ENCODE measurements around the gene CGB8. TPM values are rescaled to one million over a fixed set of nuclear protein-coding genes. Genes with fewer than 3 reads are reported as not detected.

CGB8 gene
- total RNA-seq, 1 experiment from 2014 or later, result 0.61 TPM

GRCh38 chr19:49073514-49074378 is 24.8 kb upstream of the CGB8 start:
- H3K4me1 ChIP-seq (replicated peaks), result peaks cover 5% of the 10 kb centered on the region
- DNase-seq (ENCODE audit: low read depth in 1 of 2, low spot score in 2 of 2), result peak in 1 of 2 experiments; percentile 22
- H3K27ac ChIP-seq, result no peak overlapping the region

GRCh38 chr19:49071860-49072547 is 23.1 kb upstream of the CGB8 start:
- H3K4me1 ChIP-seq (replicated peaks), result peaks cover 5% of the 10 kb centered on the region
- peaks cover 13% of the 10 kb centered on the region for H3K9me3 ChIP-seq (replicated peaks)
- no peaks in the 10 kb centered on the region for H3K36me3 ChIP-seq
- H3K27me3 ChIP-seq (replicated peaks), result peaks cover 25% of the 10 kb centered on the region
- no peak overlapping the region for H3K27ac ChIP-seq
- no peak overlapping the region for H3K4me3 ChIP-seq
- no peak for DNase-seq (ENCODE audit: low read depth in 1 of 2, low spot score in 2 of 2)

More at GRCh38 chr19:49073514-49074378, 24.8 kb upstream of the CGB8 start:
- Histone ChIP-seq H3K9me3 (replicated peaks) (peaks cover 12% of the 10 kb centered on the region), H3K27me3 (replicated peaks) (peaks cover 22% of the 10 kb centered on the region), H3K4me3 (no peak overlapping the region), H3K36me3 (no peaks in the 10 kb centered on the region)

GRCh38 chr19:49070416-49070815 is 21.5 kb upstream of the CGB8 start:
- H3K36me3 ChIP-seq, result no peaks in the 10 kb centered on the region
- no peak for DNase-seq (ENCODE audit: low read depth in 1 of 2, low spot score in 2 of 2)
- H3K4me1 ChIP-seq (replicated peaks), result peaks cover 5% of the 10 kb centered on the region
- H3K4me3 ChIP-seq, result no peak overlapping the region
- no peak overlapping the region for H3K27ac ChIP-seq
- peaks cover 13% of the 10 kb centered on the region for H3K9me3 ChIP-seq (replicated peaks)
- peaks cover 30% of the 10 kb centered on the region for H3K27me3 ChIP-seq (replicated peaks)

GRCh38 chr19:49069026-49069425 is 20.1 kb upstream of the CGB8 start:
- DNase-seq (ENCODE audit: low read depth in 1 of 2, low spot score in 2 of 2), result no peak
- Histone ChIP-seq H3K4me1 (replicated peaks) (peaks cover 5% of the 10 kb centered on the region), H3K36me3 (no peaks in the 10 kb centered on the region), H3K9me3 (replicated peaks) (peaks cover 13% of the 10 kb centered on the region), H3K27ac (no peak overlapping the region), H3K4me3 (no peak overlapping the region), H3K27me3 (replicated peaks) (peaks cover 32% of the 10 kb centered on the region)

DNA sequence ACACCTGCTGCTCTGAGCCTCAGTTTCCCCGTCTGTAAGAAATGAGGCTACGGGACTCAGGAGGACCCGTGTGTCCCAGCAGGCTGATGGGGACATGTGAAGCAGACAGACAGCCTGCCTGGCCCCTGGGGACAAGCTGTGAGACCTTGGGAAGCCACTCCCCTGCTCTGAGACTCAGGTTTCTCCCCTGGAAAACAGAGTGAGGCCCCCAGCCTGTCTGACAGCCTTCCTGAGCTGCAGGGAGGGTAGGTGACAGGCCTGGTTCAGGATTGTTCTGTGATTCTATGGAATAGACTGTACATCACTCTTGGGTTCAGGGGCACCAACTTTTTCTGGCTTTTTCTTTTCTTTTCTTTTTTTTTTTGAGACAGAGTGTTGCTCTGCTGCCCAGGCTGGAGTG is 18.6 kb upstream of the CGB8 start:
- no peak overlapping the region for H3K27ac ChIP-seq
- peaks cover 5% of the 10 kb centered on the region for H3K4me1 ChIP-seq (replicated peaks)
- peaks cover 13% of the 10 kb centered on the region for H3K9me3 ChIP-seq (replicated peaks)
- H3K4me3 ChIP-seq, result no peak overlapping the region
- H3K36me3 ChIP-seq, result no peaks in the 10 kb centered on the region
- DNase-seq (ENCODE audit: low read depth in 1 of 2, low spot score in 2 of 2), result no peak
- H3K27me3 ChIP-seq (replicated peaks), result peaks cover 21% of the 10 kb centered on the region

GRCh38 chr19:49065905-49066512 is 17.1 kb upstream of the CGB8 start:
- Histone ChIP-seq H3K9me3 (replicated peaks) (peaks cover 8% of the 10 kb centered on the region; the same call in 1 of the 2 replicates), H3K36me3 (no peaks in the 10 kb centered on the region), H3K4me3 (no peak overlapping the region), H3K27ac (no peak overlapping the region), H3K27me3 (replicated peaks) (peaks cover 16% of the 10 kb centered on the region), H3K4me1 (replicated peaks) (no peaks in the 10 kb centered on the region)
- DNase-seq (ENCODE audit: low read depth in 1 of 2, low spot score in 2 of 2), result no peak

GRCh38 chr19:49064768-49065611 is 16.1 kb upstream of the CGB8 start, which contains the start of gene NTF4:
Gene NTF4 (minus strand): TSS chr19:49064818. CDS start chr19:49061997, 2,821 bp downstream.
- no peaks in the 10 kb centered on the region for H3K36me3 ChIP-seq
- no peak within 1 kb of the TSS for H3K27ac ChIP-seq
- peaks cover 8% of the 10 kb centered on the region; the same call in 1 of the 2 replicates for H3K9me3 ChIP-seq (replicated peaks)
- DNase-seq (ENCODE audit: low read depth in 1 of 2, low spot score in 2 of 2), result no peak
- no peaks in the 10 kb centered on the region for H3K4me1 ChIP-seq (replicated peaks)
- no peak within 1 kb of the TSS for H3K4me3 ChIP-seq
- peaks cover 16% of the 10 kb centered on the region for H3K27me3 ChIP-seq (replicated peaks)

DNA sequence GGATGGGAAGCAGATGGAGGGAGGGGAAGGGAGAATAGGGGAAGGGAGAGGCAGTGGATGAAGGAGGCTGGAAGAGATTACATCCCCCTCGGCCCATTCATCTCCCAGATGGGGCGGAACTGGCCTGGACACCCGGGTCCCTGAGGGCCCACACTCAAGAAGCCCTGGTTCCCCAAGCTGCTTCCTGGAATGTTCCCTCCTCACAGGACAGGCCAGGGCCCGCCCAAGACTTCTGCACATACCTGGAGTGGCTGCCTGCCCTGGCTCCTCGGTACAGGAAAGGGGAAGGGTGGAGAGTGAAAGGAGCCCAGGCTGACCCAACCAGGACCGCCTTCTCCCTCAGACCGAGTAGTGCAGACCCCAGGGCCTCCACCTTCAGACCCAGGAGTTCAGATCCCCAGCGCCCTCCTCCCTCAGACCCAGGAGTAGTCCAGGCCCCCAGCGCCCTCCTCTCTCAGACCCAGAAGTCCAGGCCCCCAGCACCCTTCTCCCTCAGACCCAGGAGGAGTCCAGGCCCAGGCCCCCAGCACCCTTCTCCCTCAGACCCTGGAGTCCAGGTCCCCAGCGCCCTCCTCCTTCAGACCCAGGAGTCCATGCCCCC is 15.2 kb upstream of the CGB8 start:
- Histone ChIP-seq H3K9me3 (replicated peaks) (peaks cover 4% of the 10 kb centered on the region; the same call in 1 of the 2 replicates), H3K36me3 (no peaks in the 10 kb centered on the region), H3K27me3 (replicated peaks) (peaks cover 16% of the 10 kb centered on the region), H3K27ac (no peak overlapping the region), H3K4me1 (replicated peaks) (no peaks in the 10 kb centered on the region), H3K4me3 (no peak overlapping the region)
- no peak for DNase-seq (ENCODE audit: low read depth in 1 of 2, low spot score in 2 of 2)

DNA sequence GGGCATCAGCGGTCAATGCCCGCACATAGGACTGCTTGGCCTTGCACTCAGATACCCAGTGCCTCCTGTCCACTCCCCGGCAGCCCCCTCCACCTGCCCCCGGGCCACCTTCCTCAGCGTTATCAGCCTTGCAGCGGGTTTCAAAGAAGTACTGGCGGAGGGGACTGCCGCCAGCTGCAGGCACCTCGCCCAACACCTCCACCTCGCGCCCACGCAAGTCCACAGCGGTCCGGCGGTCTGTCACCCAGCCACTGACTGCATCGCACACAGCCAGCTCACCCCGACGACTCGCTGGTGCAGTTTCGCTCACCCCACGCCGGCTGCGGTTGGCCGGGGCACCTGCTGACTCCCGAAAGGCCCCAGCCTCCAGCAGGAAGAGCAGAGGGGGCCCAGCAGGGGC is 12.5 kb upstream of the CGB8 start:
- H3K36me3 ChIP-seq, result no peaks in the 10 kb centered on the region

DNA sequence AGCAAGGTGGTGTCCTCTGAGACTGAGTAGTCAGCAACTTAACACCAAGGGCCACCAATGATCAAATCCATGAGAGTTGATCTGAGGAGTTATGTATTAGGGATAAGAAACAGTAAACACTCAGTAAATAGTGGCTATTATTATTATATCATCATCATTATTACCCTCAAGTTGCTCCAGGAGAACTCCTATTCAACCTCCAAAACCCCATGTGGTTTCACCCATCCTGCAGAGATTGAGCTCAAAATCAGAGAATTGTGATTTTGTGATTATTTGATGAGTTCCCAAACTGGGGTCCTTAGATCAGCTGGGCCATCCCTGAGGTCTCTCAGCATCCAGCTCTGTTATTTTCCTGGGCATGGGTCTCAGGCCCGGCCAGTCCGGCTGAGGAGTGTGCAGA is 12.1 kb upstream of the CGB8 start:
- peaks cover 19% of the 10 kb centered on the region for H3K4me1 ChIP-seq (replicated peaks)
- H3K4me3 ChIP-seq, result no peak overlapping the region
- H3K27me3 ChIP-seq (replicated peaks), result peaks cover 9% of the 10 kb centered on the region
- no peak for DNase-seq (ENCODE audit: low read depth in 1 of 2, low spot score in 2 of 2)
- H3K36me3 ChIP-seq, result no peaks in the 10 kb centered on the region
- H3K27ac ChIP-seq, result no peak overlapping the region
- H3K9me3 ChIP-seq (replicated peaks), result no peaks in the 10 kb centered on the region

More for the DNA sequence above, 12.5 kb upstream of the CGB8 start:
- Histone ChIP-seq H3K9me3 (replicated peaks) (no peaks in the 10 kb centered on the region), H3K4me1 (replicated peaks) (peaks cover 15% of the 10 kb centered on the region), H3K4me3 (no peak overlapping the region), H3K27me3 (replicated peaks) (peaks cover 11% of the 10 kb centered on the region), H3K27ac (no peak overlapping the region)
- DNase-seq (ENCODE audit: low read depth in 1 of 2, low spot score in 2 of 2), result no peak

GRCh38 chr19:49059053-49059452 is 10.1 kb upstream of the CGB8 start:
- no peak overlapping the region for H3K27ac ChIP-seq
- peaks cover 1% of the 10 kb centered on the region for H3K27me3 ChIP-seq (replicated peaks)
- DNase-seq (ENCODE audit: low read depth in 1 of 2, low spot score in 2 of 2), result no peak
- no peaks in the 10 kb centered on the region for H3K36me3 ChIP-seq
- H3K9me3 ChIP-seq (replicated peaks), result no peaks in the 10 kb centered on the region
- H3K4me3 ChIP-seq, result no peak overlapping the region
- H3K4me1 ChIP-seq (replicated peaks), result peaks cover 23% of the 10 kb centered on the region

DNA sequence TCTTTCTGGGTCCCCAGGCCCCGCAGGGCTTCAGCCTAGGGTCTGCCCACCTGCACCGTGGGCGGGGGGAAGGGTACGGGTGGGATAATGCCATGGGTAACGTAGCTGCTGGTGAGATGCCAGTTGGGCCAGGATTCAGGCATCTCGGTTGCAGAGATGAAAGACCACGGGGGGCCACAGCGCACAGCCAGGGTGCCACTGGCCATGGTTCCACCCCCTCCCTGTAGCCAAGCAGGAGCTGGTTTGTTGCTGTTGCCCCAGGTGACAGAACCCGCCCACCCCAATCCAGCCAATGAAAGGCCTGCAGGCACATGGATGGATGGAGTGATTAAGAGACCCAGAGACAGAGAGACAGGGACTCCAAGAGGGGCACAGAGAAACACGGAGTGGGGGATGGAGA is 9.7 kb upstream of the CGB8 start:
- no peak overlapping the region for H3K4me3 ChIP-seq
- H3K4me1 ChIP-seq (replicated peaks), result peaks cover 23% of the 10 kb centered on the region
- no peaks in the 10 kb centered on the region for H3K9me3 ChIP-seq (replicated peaks)
- no peak for DNase-seq (ENCODE audit: low read depth in 1 of 2, low spot score in 2 of 2)
- H3K27me3 ChIP-seq (replicated peaks), result no peaks in the 10 kb centered on the region
- no peak overlapping the region for H3K27ac ChIP-seq
- H3K36me3 ChIP-seq, result no peaks in the 10 kb centered on the region
